ENCODE data around the gene ANKRD13A. TPM values are rescaled to one million over a fixed set of nuclear protein-coding genes. Genes with fewer than 3 reads are reported as not detected.

The ANKRD13A gene
- total and polyA plus RNA-seq, 7 experiments from 2014 or later = 33.4 to 82.8 (median 65.6) TPM

DNA sequence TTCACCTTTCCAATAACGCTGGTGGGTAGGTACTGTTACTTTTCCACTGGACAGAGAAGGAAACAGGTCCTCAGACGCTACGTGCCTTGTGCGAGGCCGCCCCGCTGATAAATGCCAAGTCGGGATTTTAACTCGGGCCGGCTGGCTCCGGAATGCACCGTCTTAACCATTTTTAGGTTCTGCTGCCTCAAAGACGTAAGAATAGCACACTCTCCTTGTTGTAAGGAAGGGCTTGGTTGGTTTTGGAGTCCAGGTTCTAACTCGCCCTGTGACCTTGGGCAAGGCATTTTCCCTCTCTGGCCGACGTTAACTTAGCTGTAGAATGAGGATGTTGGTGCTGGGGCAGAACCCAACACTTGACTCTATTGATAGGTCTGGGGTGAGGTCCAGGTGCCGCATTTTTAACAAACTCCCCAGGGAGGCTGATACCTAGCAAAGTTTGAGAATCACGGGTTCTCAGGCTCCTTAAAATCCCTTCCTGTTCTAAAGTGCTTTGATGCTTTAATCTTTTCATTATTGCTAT is 814 bp downstream of the ANKRD13A start:
- no peak for ATAC-seq
- Histone ChIP-seq H3K9me3 (ENCODE audit: control insufficient read depth in 2 of 3, low read length in 3 of 3) (no peaks in the 10 kb centered on the region), H3K27me3 (ENCODE audit: control insufficient read depth in 2 of 2, insufficient read depth in 2 of 2, low read length in 2 of 2) (no peaks in the 10 kb centered on the region), H3K27ac (ENCODE audit: low read depth, low read length) (peak overlapping the region; percentile 80), H3K36me3 (ENCODE audit: control insufficient read depth in 2 of 3, insufficient read depth in 3 of 3, low read length in 3 of 3) (peaks cover 0 to 5% (median 0%) of the 10 kb centered on the region in 3 experiments), H3K4me3 (ENCODE audit: low read length) (peak overlapping the region; percentile 85), H3K4me1 (ENCODE audit: control insufficient read depth in 2 of 2, insufficient read depth in 2 of 2, low read length in 2 of 2) (peaks cover 20% of the 10 kb centered on the region in 2 donors)
- intact Hi-C loops (cut with micrococcal nuclease) = loop anchor here (1.0 to 10.0 kb wide), 17 partner anchors 15 to 1438 kb away; partner anchors contain the start of genes FAM222A (in 2 of the 2), TCHP (in 2 of the 2), ATP2A2 (in 1 of the 2) and CORO1C (in 1 of the 2)
- H3K9me3 Mint-ChIP-seq = no peaks in the 10 kb centered on the region
- ChIA-PET CTCF (interaction anchor here (0.6 kb wide), 1 partner anchor 65 kb away, joined by 3 read pairs; no protein-coding TSS in a partner anchor), POLR2A (interaction anchor here (1.0 to 2.5 kb wide), 3 partner anchors 11 to 18 kb away, joined by 3 to 9 read pairs (median 3); no protein-coding TSS in a partner anchor)
- H3K36me3 Mint-ChIP-seq = peaks cover 0 to 11% (median 0%) of the 10 kb centered on the region in 5 donors
- peak overlapping the region; percentile 87 to 99 (median 95) for H3K27ac Mint-ChIP-seq
- H3K27me3 Mint-ChIP-seq = no peaks in the 10 kb centered on the region
- DNase-seq = peak in 2 of 9 donors; percentile 11 to 19
- H3K4me3 Mint-ChIP-seq = peak overlapping the region; percentile 86 to 100 (median 99)
- peaks cover 23 to 78% (median 63%) of the 10 kb centered on the region in 7 donors for H3K4me1 Mint-ChIP-seq

DNA sequence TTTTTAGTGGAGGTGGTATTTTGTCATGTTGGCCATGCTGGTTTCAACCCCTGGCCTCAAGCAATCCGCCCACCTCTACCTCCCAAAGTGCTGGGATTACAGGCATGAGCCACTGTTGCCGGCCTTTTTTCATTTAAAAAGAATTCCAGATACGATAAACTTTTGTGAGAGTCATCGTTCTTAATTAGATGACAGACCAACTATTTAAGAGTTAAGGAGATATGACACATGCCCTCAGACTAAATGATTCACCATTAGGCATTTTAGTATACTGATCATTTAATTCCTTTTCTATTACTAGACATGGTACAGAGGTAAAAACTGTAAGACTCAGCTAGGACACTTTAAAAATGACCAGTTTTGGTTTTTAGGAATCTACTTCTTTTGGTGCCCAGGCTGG is 2.4 kb downstream of the ANKRD13A start:
- DNase-seq (no peak), ATAC-seq (no peak)
- ChIA-PET POLR2A (interaction anchor here (0.6 to 1.4 kb wide), 3 partner anchors 9 to 401 kb away, joined by 4 to 5 read pairs (median 4); no protein-coding TSS in a partner anchor), CTCF (no interaction called here)
- Histone ChIP-seq H3K4me3 (ENCODE audit: low read length) (no peak overlapping the region), H3K27me3 (ENCODE audit: control insufficient read depth in 2 of 2, insufficient read depth in 2 of 2, low read length in 2 of 2) (no peaks in the 10 kb centered on the region), H3K36me3 (ENCODE audit: control insufficient read depth in 2 of 3, insufficient read depth in 3 of 3, low read length in 3 of 3) (no peaks in the 10 kb centered on the region), H3K9me3 (ENCODE audit: control insufficient read depth in 2 of 3, low read length in 3 of 3) (no peaks in the 10 kb centered on the region), H3K27ac (ENCODE audit: low read depth, low read length) (no peak overlapping the region), H3K4me1 (ENCODE audit: control insufficient read depth in 2 of 2, insufficient read depth in 2 of 2, low read length in 2 of 2) (peaks cover 20 to 26% of the 10 kb centered on the region in 2 donors)
- peaks cover 0 to 2% (median 0%) of the 10 kb centered on the region in 11 donors for H3K9me3 Mint-ChIP-seq
- intact Hi-C loops (cut with micrococcal nuclease) = no loop called here
- peak overlapping the region in 1 of 9 donors; percentile 40 for H3K27ac Mint-ChIP-seq
- H3K36me3 Mint-ChIP-seq = peaks cover 0 to 21% (median 0%) of the 10 kb centered on the region in 5 donors
- no peaks in the 10 kb centered on the region for H3K27me3 Mint-ChIP-seq
- peaks cover 30 to 88% (median 69%) of the 10 kb centered on the region in 7 donors for H3K4me1 Mint-ChIP-seq
- peak overlapping the region in 7 of 10 donors; percentile 47 to 100 (median 97) for H3K4me3 Mint-ChIP-seq

DNA sequence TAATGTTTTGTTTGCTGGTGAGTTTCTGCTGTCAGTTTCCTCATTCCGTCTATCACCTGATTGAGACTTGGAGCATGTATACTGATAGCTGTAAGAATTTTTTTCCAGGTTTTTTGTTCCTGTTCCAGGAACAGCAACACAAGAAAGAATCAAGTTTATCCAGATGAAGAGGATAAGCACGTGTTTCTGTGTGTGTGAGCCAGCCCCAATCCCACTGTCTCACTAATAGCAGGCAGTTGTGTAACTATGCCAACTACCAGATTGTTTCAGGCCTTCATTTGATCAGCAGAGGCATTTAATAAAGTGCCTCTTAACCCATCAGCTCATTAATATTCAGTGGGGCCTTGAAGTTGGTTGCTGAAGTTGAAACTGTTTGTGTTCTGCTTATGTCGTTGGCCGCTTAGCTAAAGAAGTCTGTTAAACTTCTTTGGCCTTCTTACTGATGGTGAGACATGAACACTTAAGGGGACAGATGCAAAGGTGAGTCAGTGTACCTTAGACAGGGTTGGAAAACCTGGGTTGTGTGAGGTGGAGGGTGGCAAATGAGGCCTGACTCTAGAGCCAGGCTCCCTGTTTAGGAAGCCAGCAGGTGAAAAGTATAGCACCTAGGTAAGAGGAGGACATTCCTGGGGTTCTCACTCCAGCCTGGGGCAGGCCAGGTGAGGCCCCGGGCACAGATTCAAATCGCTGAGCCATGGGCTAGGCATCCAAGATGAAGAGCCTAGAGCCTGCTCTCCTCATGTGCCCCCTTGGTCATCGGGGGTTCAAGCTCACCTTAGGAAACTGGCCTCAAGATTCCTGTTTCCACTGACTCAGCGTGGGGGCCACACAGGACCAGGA is 3.7 kb downstream of the ANKRD13A start:
- Mint-ChIP-seq H3K36me3 (peaks cover 0 to 30% (median 0%) of the 10 kb centered on the region in 5 donors), H3K27ac (peak overlapping the region in 8 of 9 donors; percentile 11 to 87 (median 66)), H3K4me1 (peaks cover 24 to 90% (median 72%) of the 10 kb centered on the region in 7 donors), H3K27me3 (no peaks in the 10 kb centered on the region), H3K9me3 (peaks cover 0 to 4% (median 0%) of the 10 kb centered on the region in 11 donors), H3K4me3 (peak overlapping the region in 4 of 10 donors; percentile 22 to 61 (median 36))
- H3K4me1 ChIP-seq (ENCODE audit: control insufficient read depth in 2 of 2, insufficient read depth in 2 of 2, low read length in 2 of 2) = peaks cover 20 to 26% of the 10 kb centered on the region in 2 donors
- DNase-seq (no peak), ATAC-seq (no peak)
- H3K27me3 ChIP-seq (ENCODE audit: control insufficient read depth in 2 of 2, insufficient read depth in 2 of 2, low read length in 2 of 2) = no peaks in the 10 kb centered on the region
- H3K27ac ChIP-seq (ENCODE audit: low read depth, low read length) = no peak overlapping the region
- no peak overlapping the region for H3K4me3 ChIP-seq (ENCODE audit: low read length)
- ChIA-PET CTCF (interaction anchor here (0.6 to 1.7 kb wide), 3 partner anchors 9 to 11 kb away, joined by 3 to 6 read pairs (median 3); no protein-coding TSS in a partner anchor), POLR2A (interaction anchor here (1.1 to 1.4 kb wide), 2 partner anchors 8 to 17 kb away, joined by 4 to 5 read pairs; no protein-coding TSS in a partner anchor)
- no peaks in the 10 kb centered on the region for H3K36me3 ChIP-seq (ENCODE audit: control insufficient read depth in 2 of 3, insufficient read depth in 3 of 3, low read length in 3 of 3)
- intact Hi-C loops (cut with micrococcal nuclease) = no loop called here
- no peaks in the 10 kb centered on the region for H3K9me3 ChIP-seq (ENCODE audit: control insufficient read depth in 2 of 3, low read length in 3 of 3)

DNA sequence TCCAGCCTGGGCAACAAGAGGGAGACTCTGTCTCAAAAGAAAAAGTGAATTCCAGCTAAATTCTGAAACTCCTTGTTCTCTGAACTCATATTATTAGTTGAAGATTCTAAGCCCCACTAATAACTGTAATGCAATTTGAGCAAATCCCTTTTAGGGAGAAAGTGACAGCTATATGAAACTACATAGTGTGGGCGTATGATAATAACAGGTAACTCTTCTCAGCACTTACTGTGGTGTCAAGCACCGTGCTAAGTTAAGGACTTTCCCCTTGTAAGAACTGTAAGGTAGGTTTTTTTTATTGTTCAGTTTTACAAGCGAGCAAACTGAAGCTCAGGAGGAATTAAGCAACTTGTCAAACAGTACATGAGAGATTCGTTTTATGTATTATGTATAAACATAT is 5.4 kb downstream of the ANKRD13A start:
- Histone ChIP-seq H3K36me3 (ENCODE audit: control insufficient read depth in 2 of 3, insufficient read depth in 3 of 3, low read length in 3 of 3) (no peaks in the 10 kb centered on the region), H3K27me3 (ENCODE audit: control insufficient read depth in 2 of 2, insufficient read depth in 2 of 2, low read length in 2 of 2) (no peaks in the 10 kb centered on the region), H3K9me3 (ENCODE audit: control insufficient read depth in 2 of 3, low read length in 3 of 3) (no peaks in the 10 kb centered on the region), H3K4me3 (ENCODE audit: low read length) (no peak overlapping the region), H3K27ac (ENCODE audit: low read depth, low read length) (no peak overlapping the region), H3K4me1 (ENCODE audit: control insufficient read depth in 2 of 2, insufficient read depth in 2 of 2, low read length in 2 of 2) (peaks cover 13 to 19% of the 10 kb centered on the region in 2 donors)
- ATAC-seq (peak; percentile 70), DNase-seq (no peak)
- Mint-ChIP-seq H3K4me1 (peaks cover 27 to 88% (median 70%) of the 10 kb centered on the region in 7 donors), H3K9me3 (peaks cover 0 to 7% (median 0%) of the 10 kb centered on the region in 11 donors), H3K4me3 (peak overlapping the region in 6 of 10 donors; percentile 4 to 70 (median 33)), H3K27me3 (no peaks in the 10 kb centered on the region), H3K27ac (peak overlapping the region in 7 of 9 donors; percentile 20 to 82 (median 62)), H3K36me3 (peaks cover 0 to 35% (median 3%) of the 10 kb centered on the region in 5 donors)
- POLR2A ChIA-PET = interaction anchor here (0.7 to 1.8 kb wide), 3 partner anchors 9 to 1660 kb away, joined by 3 to 8 read pairs (median 3); no protein-coding TSS in a partner anchor
- CTCF ChIA-PET = interaction anchor here (0.5 to 1.7 kb wide), 4 partner anchors 9 to 95 kb away, joined by 3 to 6 read pairs (median 4); no protein-coding TSS in a partner anchor
- intact Hi-C loops (cut with micrococcal nuclease) = no loop called here

DNA sequence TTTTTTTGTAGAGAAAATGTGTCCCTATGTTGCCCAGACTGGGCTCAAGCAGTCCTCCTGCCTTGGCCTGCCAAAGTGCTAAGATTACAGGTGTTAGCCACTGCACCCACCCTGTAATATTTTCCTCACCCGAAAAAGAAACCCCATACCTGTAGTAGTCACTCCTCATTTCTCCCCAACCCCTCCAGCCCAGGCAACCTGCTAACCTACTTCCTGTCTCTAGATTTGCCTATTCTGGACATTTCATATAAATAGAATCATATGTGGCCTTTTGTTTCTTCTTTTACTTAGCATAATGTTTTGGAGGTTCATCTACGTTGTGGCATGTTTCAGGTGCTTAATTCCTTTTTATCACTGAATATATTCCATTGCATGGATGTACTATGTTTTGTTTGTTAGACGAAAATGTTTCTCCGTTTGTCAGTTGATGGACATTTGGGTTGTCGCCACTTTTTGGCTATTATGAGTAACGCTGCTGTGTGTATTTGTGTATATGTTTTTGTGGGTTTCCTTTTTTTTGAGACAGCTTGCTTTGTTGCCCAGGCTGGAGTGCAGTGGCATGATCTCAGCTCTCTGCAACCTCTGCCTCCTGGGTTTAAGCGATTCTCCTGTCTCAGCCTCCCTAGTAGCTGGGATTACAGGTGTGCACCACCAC is 6.2 kb downstream of the ANKRD13A start:
- no peak overlapping the region for H3K4me3 ChIP-seq (ENCODE audit: low read length)

More for the DNA sequence above, 6.2 kb downstream of the ANKRD13A start:
- Mint-ChIP-seq H3K27ac (peak overlapping the region; percentile 20 to 88 (median 67)), H3K9me3 (peaks cover 0 to 7% (median 0%) of the 10 kb centered on the region in 11 donors), H3K27me3 (no peaks in the 10 kb centered on the region), H3K4me3 (peak overlapping the region in 8 of 10 donors; percentile 25 to 70 (median 42)), H3K4me1 (peaks cover 26 to 90% (median 68%) of the 10 kb centered on the region in 7 donors), H3K36me3 (peaks cover 0 to 35% (median 3%) of the 10 kb centered on the region in 5 donors)
- no peaks in the 10 kb centered on the region for H3K27me3 ChIP-seq (ENCODE audit: control insufficient read depth in 2 of 2, insufficient read depth in 2 of 2, low read length in 2 of 2)
- intact Hi-C loops (cut with micrococcal nuclease) = no loop called here
- peak; percentile 31 for ATAC-seq
- peaks cover 11 to 15% of the 10 kb centered on the region in 2 donors for H3K4me1 ChIP-seq (ENCODE audit: control insufficient read depth in 2 of 2, insufficient read depth in 2 of 2, low read length in 2 of 2)
- ChIA-PET POLR2A (interaction anchor here (1.4 to 1.8 kb wide), 2 partner anchors 8 to 15 kb away, joined by 3 to 8 read pairs; no protein-coding TSS in a partner anchor), CTCF (interaction anchor here (1.1 kb wide), 1 partner anchor 8 kb away, joined by 5 read pairs; no protein-coding TSS in a partner anchor)
- peak overlapping the region; percentile 43 for H3K27ac ChIP-seq (ENCODE audit: low read depth, low read length)
- H3K36me3 ChIP-seq (ENCODE audit: control insufficient read depth in 2 of 3, insufficient read depth in 3 of 3, low read length in 3 of 3) = no peaks in the 10 kb centered on the region
- DNase-seq = no peak
- no peaks in the 10 kb centered on the region for H3K9me3 ChIP-seq (ENCODE audit: control insufficient read depth in 2 of 3, low read length in 3 of 3)
